Gastroesophageal sphincter (tissue), 3 donors: ENCODE measurements around the gene POT1.

Source experiments
- POLR2A ChIP-seq, 2 donors: fragments of 450-650 bp; IDR thresholded peaks; one replicate each; pipeline ENCODE4 v1.6.1; 2017; ENCODE audit warnings: antibody characterized with exemption in 2 of 2, mild to moderate bottlenecking in 2 of 2, moderate library complexity in 1 of 2
- POLR2AphosphoS5 ChIP-seq: sonication (generic); formaldehyde crosslinking; IDR thresholded peaks from one replicate; pipeline ENCODE4 v1.6.1; 2017; ENCODE audit warnings: antibody characterized with exemption
- TF ChIP-seq, protein P1 (sequence below), 4 experiments: fragments of 200-600 bp in 2 of 4; fragments of 450-650 bp in 2 of 4; sonication (generic) in 1 of 4; IDR thresholded peaks; one replicate each; pipeline ENCODE4 v1.5.1; 2017 to 2019; ENCODE audit warnings: antibody characterized with exemption in 4 of 4, mild to moderate bottlenecking in 2 of 4, moderate library complexity in 2 of 4

DNA sequence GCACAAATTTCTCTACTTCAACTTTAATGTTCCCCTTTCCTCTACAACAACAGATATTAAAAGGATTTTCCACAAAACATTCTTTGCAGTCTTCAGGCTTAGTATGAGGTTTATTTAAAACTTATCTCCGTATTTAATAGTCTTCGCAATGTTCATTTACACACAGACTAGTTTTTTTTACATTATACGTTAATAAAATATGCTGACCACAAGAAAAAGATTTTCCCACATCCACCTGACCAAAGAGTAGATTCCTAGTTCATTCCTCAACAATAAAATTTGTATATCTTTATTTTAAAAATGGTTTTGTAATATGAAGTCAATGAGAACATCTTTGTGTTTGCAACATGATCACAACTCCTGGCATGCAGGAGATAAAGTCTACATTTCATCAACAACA lies 42.4 kb downstream of the POT1 start:
- TF ChIP-seq, protein P1, sequence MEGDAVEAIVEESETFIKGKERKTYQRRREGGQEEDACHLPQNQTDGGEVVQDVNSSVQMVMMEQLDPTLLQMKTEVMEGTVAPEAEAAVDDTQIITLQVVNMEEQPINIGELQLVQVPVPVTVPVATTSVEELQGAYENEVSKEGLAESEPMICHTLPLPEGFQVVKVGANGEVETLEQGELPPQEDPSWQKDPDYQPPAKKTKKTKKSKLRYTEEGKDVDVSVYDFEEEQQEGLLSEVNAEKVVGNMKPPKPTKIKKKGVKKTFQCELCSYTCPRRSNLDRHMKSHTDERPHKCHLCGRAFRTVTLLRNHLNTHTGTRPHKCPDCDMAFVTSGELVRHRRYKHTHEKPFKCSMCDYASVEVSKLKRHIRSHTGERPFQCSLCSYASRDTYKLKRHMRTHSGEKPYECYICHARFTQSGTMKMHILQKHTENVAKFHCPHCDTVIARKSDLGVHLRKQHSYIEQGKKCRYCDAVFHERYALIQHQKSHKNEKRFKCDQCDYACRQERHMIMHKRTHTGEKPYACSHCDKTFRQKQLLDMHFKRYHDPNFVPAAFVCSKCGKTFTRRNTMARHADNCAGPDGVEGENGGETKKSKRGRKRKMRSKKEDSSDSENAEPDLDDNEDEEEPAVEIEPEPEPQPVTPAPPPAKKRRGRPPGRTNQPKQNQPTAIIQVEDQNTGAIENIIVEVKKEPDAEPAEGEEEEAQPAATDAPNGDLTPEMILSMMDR (IDR thresholded peaks at IDR 0.05), result no peak
- TF ChIP-seq POLR2AphosphoS5 (no peak), POLR2A (IDR thresholded peaks at IDR 0.05) (no peak)
